Endometrial microvascular endothelial cells (primary cell): ENCODE data around the gene SFRP4. TPM values are rescaled to one million over a fixed set of nuclear protein-coding genes. Genes with fewer than 3 reads are reported as not detected.

Experiments used
- in situ Hi-C: cut with HindIII; loops from 2 replicates; pipeline ENCODE4 v1.10.0; 2017; ENCODE audit warnings: low sequenced_read_pairs, low pct_unique_long_range_greater_than_20kb; ENCODE audit errors: inconsistent ontology term
- total RNA-seq: library from RNA; depleted of rRNA; stranded (reverse); fragments of >200 nt; gene quantifications from one replicate; pipeline ENCODE4 v1.2.3, GENCODE V29; 2015; ENCODE audit errors: inconsistent ontology term

The SFRP4 gene
- total RNA-seq, 1 donor from 2014 or later = not detected

DNA sequence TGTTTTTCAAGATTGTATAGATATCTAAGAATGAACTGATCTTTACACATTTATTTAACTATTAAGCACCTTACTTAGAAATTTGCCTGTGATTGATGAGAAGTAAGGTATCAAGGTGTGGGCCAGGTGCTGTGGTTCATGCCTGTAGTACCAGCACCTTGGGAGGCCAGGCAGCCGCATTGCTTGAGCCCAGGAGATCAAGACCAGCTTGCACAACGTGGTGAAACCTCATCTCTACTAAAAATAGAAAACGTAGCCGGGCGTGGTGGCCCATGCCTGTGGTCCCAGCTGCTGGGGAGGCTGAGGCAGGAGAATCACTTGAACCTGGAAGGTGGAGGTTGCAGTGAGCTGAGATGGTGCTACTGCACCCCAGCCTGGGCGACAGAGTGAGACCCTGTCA, 34.5 kb downstream of the SFRP4 start:
- in situ Hi-C loops = no loop called here

Other genes with a start within 250 kb of the SFRP4 start
- gene GPR141, start 233.1 kb downstream of the SFRP4 start, total RNA-seq = not detected
- not detected for gene NME8, start 68.2 kb downstream of the SFRP4 start, total RNA-seq
- 2.0 TPM for gene EPDR1, start 3.8 kb upstream of the SFRP4 start, total RNA-seq